SK-N-SH treated with all-trans-retinoic acid at 6 μM for 48 hours (cell line): ENCODE measurements around the gene H2BK1.

Source experiments
- ATAC-seq: fragments of 200-7000 bp; cut with Tn5 transposase; 3 replicates; pipeline ENCODE4 v1.9.1; 2020; ENCODE audit warnings: mild to moderate bottlenecking, moderate library complexity
- ARNTL ChIP-seq: fragments of 450-650 bp; formaldehyde crosslinking; IDR thresholded peaks from 2 replicates; pipeline ENCODE4 v1.5.0; 2020; ENCODE audit warnings: low read depth, mild to moderate bottlenecking, moderate library complexity, borderline replicate concordance
- BACH2 ChIP-seq: fragments of 250-450 bp; sonication (Bioruptor Pico); IDR thresholded peaks from 2 replicates; pipeline ENCODE4 v1.9.0; 2021; ENCODE audit warnings: mild to moderate bottlenecking, borderline replicate concordance
- CSDC2 ChIP-seq: fragments of 250-450 bp; sonication (Bioruptor Pico); IDR thresholded peaks from 2 replicates; pipeline ENCODE4 v1.5.0; 2020; ENCODE audit warnings: mild to moderate bottlenecking, moderate library complexity
- ESRRG ChIP-seq: fragments of 250-450 bp; sonication (Bioruptor Pico); IDR thresholded peaks from 2 replicates; pipeline ENCODE4 v1.6.1; 2021; ENCODE audit warnings: mild to moderate bottlenecking
- OSR1 ChIP-seq: fragments of 250-450 bp; sonication (Bioruptor Pico); IDR thresholded peaks from 2 replicates; pipeline ENCODE4 v1.8.0; 2022; ENCODE audit warnings: moderate library complexity, mild to moderate bottlenecking, inconsistent platforms
- RARB ChIP-seq: fragments of 250-450 bp; sonication (Bioruptor Pico); IDR thresholded peaks from 2 replicates; pipeline ENCODE4 v1.8.0; 2021; ENCODE audit warnings: mild to moderate bottlenecking, moderate library complexity
- SNAI2 ChIP-seq: fragments of 250-450 bp; sonication (Bioruptor Pico); IDR thresholded peaks from 2 replicates; pipeline ENCODE4 v1.5.0; 2020; ENCODE audit warnings: mild to moderate bottlenecking, moderate library complexity
- TCF4 ChIP-seq: fragments of 250-450 bp; sonication (Bioruptor Pico); IDR thresholded peaks from 2 replicates; pipeline ENCODE4 v1.8.0; 2021; ENCODE audit warnings: mild to moderate bottlenecking, moderate library complexity, borderline replicate concordance
- TOX ChIP-seq: fragments of 250-450 bp; sonication (Bioruptor Pico); IDR thresholded peaks from 2 replicates; pipeline ENCODE4 v1.8.0; 2021; ENCODE audit warnings: mild to moderate bottlenecking, moderate library complexity, borderline replicate concordance
- ZC3H10 ChIP-seq: fragments of 250-450 bp; sonication (Bioruptor Pico); IDR thresholded peaks from 2 replicates; pipeline ENCODE4 v1.5.1; 2021; ENCODE audit warnings: mild to moderate bottlenecking, moderate library complexity
- ZFP3 ChIP-seq: fragments of 250-450 bp; sonication (Bioruptor Pico); IDR thresholded peaks from 2 replicates; pipeline ENCODE4 v1.5.0; 2020; ENCODE audit warnings: mild to moderate bottlenecking, moderate library complexity
- ZNF565 ChIP-seq: fragments of 450-650 bp; formaldehyde crosslinking; conservative IDR thresholded peaks from 2 replicates; pipeline ENCODE4 v1.5.0; 2020; ENCODE audit warnings: low read depth, mild to moderate bottlenecking, moderate library complexity
- ZNF70 ChIP-seq: fragments of 450-650 bp; formaldehyde crosslinking; IDR thresholded peaks from 2 replicates; pipeline ENCODE4 v1.5.0; 2020; ENCODE audit warnings: mild to moderate bottlenecking, moderate library complexity
- TF ChIP-seq, protein P1 (sequence below): fragments of 250-450 bp; sonication (Bioruptor Pico); IDR thresholded peaks from 2 replicates; pipeline ENCODE4 v1.5.1; 2020; ENCODE audit warnings: low read depth, mild to moderate bottlenecking, moderate library complexity
- TF ChIP-seq, protein P2 (sequence below): fragments of 250-450 bp; sonication (Bioruptor Pico); IDR thresholded peaks from 2 replicates; pipeline ENCODE4 v1.8.0; 2021; ENCODE audit warnings: low read depth, mild to moderate bottlenecking, moderate library complexity, borderline replicate concordance
- TF ChIP-seq, protein P3 (sequence below): fragments of 250-450 bp; sonication (Bioruptor Pico); IDR thresholded peaks from 2 replicates; pipeline ENCODE4 v1.8.0; 2020; ENCODE audit warnings: mild to moderate bottlenecking, moderate library complexity, borderline replicate concordance
- TF ChIP-seq, protein P4 (sequence below): fragments of 250-450 bp; sonication (Bioruptor Pico); IDR thresholded peaks from 2 replicates; pipeline ENCODE4 v1.5.1; 2021; ENCODE audit warnings: mild to moderate bottlenecking, moderate library complexity
- TF ChIP-seq, protein P5 (sequence below): fragments of 250-450 bp; sonication (Bioruptor Pico); IDR thresholded peaks from 2 replicates; pipeline ENCODE4 v1.5.0; 2020; ENCODE audit warnings: mild to moderate bottlenecking, moderate library complexity

H2BK1 gene

DNA sequence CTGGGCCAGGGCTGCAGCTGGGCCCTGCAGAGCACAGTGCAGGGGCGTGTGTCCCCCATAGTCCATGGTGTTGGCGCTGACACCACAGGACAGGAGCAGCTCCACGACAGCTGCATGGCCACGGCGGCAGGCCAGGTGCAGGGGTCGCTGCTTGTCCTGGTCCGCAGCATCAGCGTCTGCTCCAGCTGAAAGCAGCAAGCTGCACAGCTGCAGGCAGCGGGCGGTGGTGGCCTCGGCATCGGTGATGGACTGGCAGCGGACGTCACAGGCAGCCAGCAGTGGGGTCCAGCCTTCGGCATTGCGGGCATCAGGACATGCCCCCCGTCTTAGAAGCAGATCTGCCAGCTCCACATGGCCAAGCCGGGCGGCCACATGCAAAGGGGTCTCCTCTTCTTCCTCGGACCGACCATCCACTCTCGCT is 29.3 kb downstream of the H2BK1 start:
- no peak for ATAC-seq
- TF ChIP-seq TCF4 (CRISPR knock-in tag) (no peak), CSDC2 (CRISPR knock-in tag) (no peak), ZNF565 (CRISPR knock-in tag) (no peak), ZFP3 (CRISPR knock-in tag) (no peak), OSR1 (CRISPR knock-in tag) (no peak), SNAI2 (no peak), RARB (CRISPR knock-in tag) (no peak)
- TF ChIP-seq, protein P1, sequence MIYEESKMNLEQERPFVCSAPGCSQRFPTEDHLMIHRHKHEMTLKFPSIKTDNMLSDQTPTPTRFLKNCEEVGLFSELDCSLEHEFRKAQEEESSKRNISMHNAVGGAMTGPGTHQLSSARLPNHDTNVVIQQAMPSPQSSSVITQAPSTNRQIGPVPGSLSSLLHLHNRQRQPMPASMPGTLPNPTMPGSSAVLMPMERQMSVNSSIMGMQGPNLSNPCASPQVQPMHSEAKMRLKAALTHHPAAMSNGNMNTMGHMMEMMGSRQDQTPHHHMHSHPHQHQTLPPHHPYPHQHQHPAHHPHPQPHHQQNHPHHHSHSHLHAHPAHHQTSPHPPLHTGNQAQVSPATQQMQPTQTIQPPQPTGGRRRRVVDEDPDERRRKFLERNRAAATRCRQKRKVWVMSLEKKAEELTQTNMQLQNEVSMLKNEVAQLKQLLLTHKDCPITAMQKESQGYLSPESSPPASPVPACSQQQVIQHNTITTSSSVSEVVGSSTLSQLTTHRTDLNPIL (CRISPR knock-in tag), result no peak

DNA sequence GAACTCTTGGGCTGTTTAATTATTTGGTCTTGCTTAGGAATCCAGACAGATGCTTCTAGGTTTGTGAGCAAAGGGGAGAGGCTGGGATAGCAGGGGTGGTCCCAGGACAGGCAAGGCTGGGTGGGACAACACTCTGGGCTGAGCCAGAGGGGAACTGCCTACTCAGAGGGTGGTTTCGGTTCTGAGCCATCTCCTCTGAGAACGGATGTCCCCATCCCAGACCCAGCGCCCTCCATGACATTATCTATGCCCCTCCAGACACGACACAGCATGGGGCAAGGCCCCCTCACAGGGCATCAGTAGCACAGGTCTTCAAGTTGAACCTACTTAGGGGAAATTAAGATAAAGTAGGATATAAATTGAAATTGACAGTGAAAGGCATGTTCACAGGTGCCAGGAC is 30.3 kb downstream of the H2BK1 start:
- no peak for ATAC-seq

DNA sequence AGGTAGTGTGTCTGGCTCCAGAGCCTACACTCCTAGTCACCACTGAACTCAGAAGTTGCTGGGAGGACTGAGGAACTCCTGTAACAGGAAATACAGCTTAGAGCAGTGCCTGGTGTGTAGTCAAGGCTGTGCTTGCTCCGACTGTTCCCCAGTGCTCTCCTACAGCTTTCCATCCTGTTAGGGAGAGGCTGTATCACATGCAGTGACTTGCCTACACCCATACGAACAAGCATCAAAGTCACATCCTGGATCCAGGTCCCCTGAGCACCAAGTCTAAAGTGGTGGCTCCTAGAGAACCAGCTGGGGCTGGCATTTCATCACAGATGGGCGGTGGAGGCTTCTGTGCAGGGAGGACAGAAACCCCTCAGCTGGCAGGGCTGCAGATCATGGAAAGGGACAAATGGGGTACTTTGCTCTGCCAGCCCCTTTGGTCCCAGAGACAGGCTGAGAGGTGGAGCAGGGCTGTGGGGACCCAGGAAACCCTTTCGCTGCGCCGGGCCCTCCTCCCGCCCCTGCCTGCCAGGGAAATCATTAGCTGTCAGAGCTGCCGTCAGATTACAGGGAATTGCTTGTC is 30.9 kb downstream of the H2BK1 start:
- ATAC-seq, result no peak; the same call in 2 of the 3 replicates
- no peak for TF ChIP-seq ESRRG (CRISPR knock-in tag)

More for the DNA sequence above, 30.3 kb downstream of the H2BK1 start:
- TF ChIP-seq TOX (CRISPR knock-in tag), result no peak
- no peak for TF ChIP-seq BACH2 (CRISPR knock-in tag)
- TF ChIP-seq, protein P1 (CRISPR knock-in tag), result no peak
- no peak for TF ChIP-seq ARNTL (CRISPR knock-in tag)
- no peak for TF ChIP-seq CSDC2 (CRISPR knock-in tag)
- TF ChIP-seq ZC3H10 (CRISPR knock-in tag), result no peak
- TF ChIP-seq ZNF565 (CRISPR knock-in tag), result no peak
- no peak for TF ChIP-seq ZNF70 (CRISPR knock-in tag)

DNA sequence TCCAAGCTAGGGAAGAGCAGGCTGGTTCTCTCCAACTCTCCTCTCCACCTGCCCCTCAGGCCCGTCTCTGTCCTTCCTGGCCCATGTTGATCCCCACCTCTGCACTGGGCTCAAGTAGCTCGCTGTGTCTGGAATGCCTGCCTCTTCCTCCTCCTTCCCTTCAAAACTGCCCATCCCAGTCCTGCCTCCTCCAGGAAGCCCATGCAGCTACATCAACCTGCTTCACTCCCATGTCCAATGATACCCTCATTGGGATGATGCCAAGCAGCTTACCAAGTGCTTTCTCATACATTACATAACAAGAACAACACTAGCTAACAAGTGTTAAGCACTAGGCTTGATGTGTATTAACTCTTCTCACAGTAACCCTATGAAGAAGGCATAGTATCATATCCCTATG is 31.5 kb downstream of the H2BK1 start:
- no peak for ATAC-seq
- TF ChIP-seq OSR1 (CRISPR knock-in tag) (no peak), ZC3H10 (CRISPR knock-in tag) (no peak), ZNF70 (CRISPR knock-in tag) (no peak), ARNTL (CRISPR knock-in tag) (no peak), ZNF565 (CRISPR knock-in tag) (no peak), BACH2 (CRISPR knock-in tag) (no peak)
- TF ChIP-seq, protein P2, sequence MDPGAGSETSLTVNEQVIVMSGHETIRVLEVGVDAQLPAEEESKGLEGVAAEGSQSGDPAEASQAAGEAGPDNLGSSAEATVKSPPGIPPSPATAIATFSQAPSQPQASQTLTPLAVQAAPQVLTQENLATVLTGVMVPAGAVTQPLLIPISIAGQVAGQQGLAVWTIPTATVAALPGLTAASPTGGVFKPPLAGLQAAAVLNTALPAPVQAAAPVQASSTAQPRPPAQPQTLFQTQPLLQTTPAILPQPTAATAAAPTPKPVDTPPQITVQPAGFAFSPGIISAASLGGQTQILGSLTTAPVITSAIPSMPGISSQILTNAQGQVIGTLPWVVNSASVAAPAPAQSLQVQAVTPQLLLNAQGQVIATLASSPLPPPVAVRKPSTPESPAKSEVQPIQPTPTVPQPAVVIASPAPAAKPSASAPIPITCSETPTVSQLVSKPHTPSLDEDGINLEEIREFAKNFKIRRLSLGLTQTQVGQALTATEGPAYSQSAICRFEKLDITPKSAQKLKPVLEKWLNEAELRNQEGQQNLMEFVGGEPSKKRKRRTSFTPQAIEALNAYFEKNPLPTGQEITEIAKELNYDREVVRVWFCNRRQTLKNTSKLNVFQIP (CRISPR knock-in tag), result no peak
- TF ChIP-seq, protein P3, sequence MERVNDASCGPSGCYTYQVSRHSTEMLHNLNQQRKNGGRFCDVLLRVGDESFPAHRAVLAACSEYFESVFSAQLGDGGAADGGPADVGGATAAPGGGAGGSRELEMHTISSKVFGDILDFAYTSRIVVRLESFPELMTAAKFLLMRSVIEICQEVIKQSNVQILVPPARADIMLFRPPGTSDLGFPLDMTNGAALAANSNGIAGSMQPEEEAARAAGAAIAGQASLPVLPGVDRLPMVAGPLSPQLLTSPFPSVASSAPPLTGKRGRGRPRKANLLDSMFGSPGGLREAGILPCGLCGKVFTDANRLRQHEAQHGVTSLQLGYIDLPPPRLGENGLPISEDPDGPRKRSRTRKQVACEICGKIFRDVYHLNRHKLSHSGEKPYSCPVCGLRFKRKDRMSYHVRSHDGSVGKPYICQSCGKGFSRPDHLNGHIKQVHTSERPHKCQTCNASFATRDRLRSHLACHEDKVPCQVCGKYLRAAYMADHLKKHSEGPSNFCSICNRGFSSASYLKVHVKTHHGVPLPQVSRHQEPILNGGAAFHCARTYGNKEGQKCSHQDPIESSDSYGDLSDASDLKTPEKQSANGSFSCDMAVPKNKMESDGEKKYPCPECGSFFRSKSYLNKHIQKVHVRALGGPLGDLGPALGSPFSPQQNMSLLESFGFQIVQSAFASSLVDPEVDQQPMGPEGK, result no peak
- TF ChIP-seq, protein P4, sequence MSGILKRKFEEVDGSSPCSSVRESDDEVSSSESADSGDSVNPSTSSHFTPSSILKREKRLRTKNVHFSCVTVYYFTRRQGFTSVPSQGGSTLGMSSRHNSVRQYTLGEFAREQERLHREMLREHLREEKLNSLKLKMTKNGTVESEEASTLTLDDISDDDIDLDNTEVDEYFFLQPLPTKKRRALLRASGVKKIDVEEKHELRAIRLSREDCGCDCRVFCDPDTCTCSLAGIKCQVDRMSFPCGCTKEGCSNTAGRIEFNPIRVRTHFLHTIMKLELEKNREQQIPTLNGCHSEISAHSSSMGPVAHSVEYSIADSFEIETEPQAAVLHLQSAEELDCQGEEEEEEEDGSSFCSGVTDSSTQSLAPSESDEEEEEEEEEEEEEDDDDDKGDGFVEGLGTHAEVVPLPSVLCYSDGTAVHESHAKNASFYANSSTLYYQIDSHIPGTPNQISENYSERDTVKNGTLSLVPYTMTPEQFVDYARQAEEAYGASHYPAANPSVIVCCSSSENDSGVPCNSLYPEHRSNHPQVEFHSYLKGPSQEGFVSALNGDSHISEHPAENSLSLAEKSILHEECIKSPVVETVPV (CRISPR knock-in tag), result no peak
- TF ChIP-seq, protein P5, sequence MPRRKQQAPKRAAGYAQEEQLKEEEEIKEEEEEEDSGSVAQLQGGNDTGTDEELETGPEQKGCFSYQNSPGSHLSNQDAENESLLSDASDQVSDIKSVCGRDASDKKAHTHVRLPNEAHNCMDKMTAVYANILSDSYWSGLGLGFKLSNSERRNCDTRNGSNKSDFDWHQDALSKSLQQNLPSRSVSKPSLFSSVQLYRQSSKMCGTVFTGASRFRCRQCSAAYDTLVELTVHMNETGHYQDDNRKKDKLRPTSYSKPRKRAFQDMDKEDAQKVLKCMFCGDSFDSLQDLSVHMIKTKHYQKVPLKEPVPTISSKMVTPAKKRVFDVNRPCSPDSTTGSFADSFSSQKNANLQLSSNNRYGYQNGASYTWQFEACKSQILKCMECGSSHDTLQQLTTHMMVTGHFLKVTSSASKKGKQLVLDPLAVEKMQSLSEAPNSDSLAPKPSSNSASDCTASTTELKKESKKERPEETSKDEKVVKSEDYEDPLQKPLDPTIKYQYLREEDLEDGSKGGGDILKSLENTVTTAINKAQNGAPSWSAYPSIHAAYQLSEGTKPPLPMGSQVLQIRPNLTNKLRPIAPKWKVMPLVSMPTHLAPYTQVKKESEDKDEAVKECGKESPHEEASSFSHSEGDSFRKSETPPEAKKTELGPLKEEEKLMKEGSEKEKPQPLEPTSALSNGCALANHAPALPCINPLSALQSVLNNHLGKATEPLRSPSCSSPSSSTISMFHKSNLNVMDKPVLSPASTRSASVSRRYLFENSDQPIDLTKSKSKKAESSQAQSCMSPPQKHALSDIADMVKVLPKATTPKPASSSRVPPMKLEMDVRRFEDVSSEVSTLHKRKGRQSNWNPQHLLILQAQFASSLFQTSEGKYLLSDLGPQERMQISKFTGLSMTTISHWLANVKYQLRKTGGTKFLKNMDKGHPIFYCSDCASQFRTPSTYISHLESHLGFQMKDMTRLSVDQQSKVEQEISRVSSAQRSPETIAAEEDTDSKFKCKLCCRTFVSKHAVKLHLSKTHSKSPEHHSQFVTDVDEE, result no peak
